OCI-LY7 (cell line): Measurements from ENCODE around the gene WDR82. TPM values are rescaled to one million over a fixed set of nuclear protein-coding genes. Genes with fewer than 3 reads are reported as not detected.

Experiments used
- BruUV-seq: library from RNA; stranded (reverse); fragments of 400-500 nt; replicated peaks from 2 replicates; lab custom pipeline; 2021; lab: Mats Ljungman, UMichigan
- CTCF ChIA-PET: fragments of 300-600 bp; sonication (Branson Sonifier 250); formaldehyde crosslinking; loops from one replicate; lab custom pipeline; 2022; ENCODE audit warnings: antibody characterized with exemption; ENCODE audit not compliant: unreplicated experiment; lab: Charles Lee
- POLR2A ChIA-PET: fragments of 300-600 bp; sonication (Branson Sonifier 250); formaldehyde crosslinking; loops from one replicate; lab custom pipeline; 2022; ENCODE audit warnings: antibody characterized with exemption; lab: Charles Lee
- DNase-seq: peaks from one replicate; pipeline ENCODE4 v3.0.0-alpha.2; 2015; ENCODE audit warnings: low spot score
- H2AFZ ChIP-seq: fragments of 200-600 bp; sonication (generic), shearing (Covaris generic); 2 replicates; pipeline ENCODE4 v1.6.1; 2014; ENCODE audit warnings: mild to moderate bottlenecking, antibody characterized with exemption, low read length, moderate library complexity
- H3K27ac ChIP-seq: fragments of 200-600 bp; sonication (generic); 2 replicates; pipeline ENCODE4 v1.5.1; 2014; ENCODE audit warnings: mixed run types, low read depth, mild to moderate bottlenecking, moderate library complexity, low read length, inconsistent platforms; ENCODE audit not compliant: poor library complexity, severe bottlenecking
- H3K36me3 ChIP-seq: fragments of 200-600 bp; sonication (generic); 2 replicates; pipeline ENCODE4 v1.6.1; 2014; ENCODE audit warnings: mild to moderate bottlenecking, antibody characterized with exemption, low read length, moderate library complexity, mixed read lengths; ENCODE audit not compliant: insufficient read depth
- H3K4me1 ChIP-seq: fragments of 200-600 bp; sonication (generic); 2 replicates; pipeline ENCODE4 v1.5.1; 2014; ENCODE audit warnings: mild to moderate bottlenecking, low read length; ENCODE audit not compliant: insufficient read depth, poor library complexity, severe bottlenecking
- H3K4me2 ChIP-seq: fragments of 200-600 bp; sonication (generic); 2 replicates; pipeline ENCODE4 v1.6.1; 2014; ENCODE audit warnings: mild to moderate bottlenecking, low read length
- H3K4me3 ChIP-seq: fragments of 200-600 bp; sonication (generic); 2 replicates; pipeline ENCODE4 v1.5.1; 2014; ENCODE audit warnings: mild to moderate bottlenecking, low read depth, low read length; ENCODE audit not compliant: poor library complexity, severe bottlenecking
- H3K79me2 ChIP-seq: fragments of 200-600 bp; sonication (generic); 2 replicates; pipeline ENCODE4 v1.6.1; 2016; ENCODE audit warnings: low read depth, mild to moderate bottlenecking, low read length, moderate library complexity, mixed read lengths; ENCODE audit not compliant: insufficient read depth
- H3K9me2 ChIP-seq: fragments of 200-600 bp; sonication (generic); 2 replicates; pipeline ENCODE4 v1.6.1; 2016; ENCODE audit warnings: mild to moderate bottlenecking, low read length, mixed read lengths; ENCODE audit not compliant: insufficient read depth
- H3K9me3 ChIP-seq: fragments of 200-600 bp; sonication (generic); 2 replicates; pipeline ENCODE4 v1.6.1; 2014; ENCODE audit warnings: mild to moderate bottlenecking, mixed run types, low read length, mixed read lengths
- H4K20me1 ChIP-seq: fragments of 200-600 bp; sonication (generic); 2 replicates; pipeline ENCODE4 v1.6.1; 2014; ENCODE audit warnings: mild to moderate bottlenecking, antibody characterized with exemption, low read length, moderate library complexity, mixed read lengths; ENCODE audit not compliant: insufficient read depth
- EZH2phosphoT487 ChIP-seq: fragments of 200-600 bp; sonication (generic); IDR thresholded peaks from 2 replicates; pipeline ENCODE4 v1.6.1; 2018; ENCODE audit warnings: low read depth, borderline replicate concordance, mild to moderate bottlenecking, mixed run types, antibody characterized with exemption, low read length, moderate library complexity, mixed read lengths
- intact Hi-C: fragments of 100-400 bp; cut with micrococcal nuclease; formaldehyde crosslinking; loops from one replicate; pipeline ENCODE4 v1.10.0; 2022; ENCODE audit not compliant: unreplicated experiment
- total RNA-seq, 2 experiments: library from RNA; depleted of rRNA in 1 of 2; stranded (reverse); fragments of >200 nt in 1 of 2; shearing (Covaris generic) in 1 of 2; gene quantifications; 2 replicates each; pipeline ENCODE4 v1.2.3, GENCODE V29; 2014 to 2022
- TF ChIP-seq, protein P1 (sequence below): fragments of 200-600 bp; sonication (generic); conservative IDR thresholded peaks from 2 replicates; pipeline ENCODE4 v1.5.1; 2014; ENCODE audit warnings: mild to moderate bottlenecking, antibody characterized with exemption, low read length, moderate library complexity, mixed read lengths

WDR82 gene
- total RNA-seq, 2 experiments from 2014 or later, result 38.5 to 67.9 TPM

DNA sequence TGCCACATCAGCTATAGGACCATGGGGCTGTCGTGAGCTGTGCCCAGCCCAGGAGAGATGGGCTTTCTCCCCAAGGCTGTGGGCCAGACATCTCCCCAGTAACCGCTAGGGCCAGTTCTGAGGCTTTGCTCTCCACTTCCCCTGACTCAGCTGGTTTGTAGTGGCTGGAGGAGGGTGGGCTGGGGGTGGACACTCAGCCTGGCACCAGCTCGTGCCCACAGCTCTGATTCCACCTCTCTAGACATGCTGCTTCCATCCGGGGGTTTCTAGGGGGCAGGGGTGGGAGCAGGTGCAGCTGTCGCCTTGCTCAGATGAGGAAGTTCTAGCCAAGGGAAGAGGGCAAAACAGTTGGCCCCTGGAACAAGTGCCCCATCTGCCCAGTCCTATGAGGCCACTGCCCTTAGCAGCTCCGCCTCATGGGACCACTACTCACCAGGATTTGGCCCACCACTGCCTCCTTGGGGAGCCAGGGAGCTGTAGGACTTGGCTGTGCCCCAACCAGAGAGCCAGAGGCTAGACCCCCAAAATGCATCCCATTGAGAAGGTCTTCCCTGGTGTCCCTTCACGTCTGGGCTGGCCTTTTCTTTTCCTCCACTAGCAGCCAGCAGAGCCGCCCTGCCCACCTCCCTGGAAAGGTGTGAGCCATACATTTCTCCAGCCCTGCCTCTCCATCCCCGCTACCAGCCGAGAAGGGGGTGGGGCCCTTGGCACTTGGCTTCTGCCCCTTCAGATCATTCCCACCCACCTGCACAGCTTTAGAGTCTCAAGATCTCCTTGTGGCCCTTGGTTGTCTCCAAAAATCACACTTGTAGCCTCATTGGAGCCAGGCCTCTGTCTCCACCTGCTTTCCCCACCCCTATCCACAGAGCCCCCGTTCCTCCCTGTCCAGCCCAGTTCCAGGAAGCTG lies 19.0 kb upstream of the WDR82 start:
- H2AFZ ChIP-seq, result no peak overlapping the region
- no peaks in the 10 kb centered on the region for H3K79me2 ChIP-seq
- ChIA-PET POLR2A (interaction anchor here (0.5 to 0.7 kb wide), 3 partner anchors 76 to 115 kb away, joined by 3 read pairs; no protein-coding TSS in a partner anchor), CTCF (interaction anchor here (0.6 to 1.0 kb wide), 3 partner anchors 42 to 53 kb away, joined by 6 to 8 read pairs (median 6); no protein-coding TSS in a partner anchor)
- H3K4me1 ChIP-seq, result no peaks in the 10 kb centered on the region
- intact Hi-C loops, result no loop called here
- H3K27ac ChIP-seq, result no peak overlapping the region
- H3K9me2 ChIP-seq, result no peaks in the 10 kb centered on the region
- no peak overlapping the region for H3K4me2 ChIP-seq
- peaks cover under 1% of the 10 kb centered on the region; the same call in 1 of the 2 replicates for H3K36me3 ChIP-seq
- H3K4me3 ChIP-seq, result no peak overlapping the region
- DNase-seq, result no peak
- no peaks in the 10 kb centered on the region for H3K9me3 ChIP-seq
- TF ChIP-seq, protein P1, sequence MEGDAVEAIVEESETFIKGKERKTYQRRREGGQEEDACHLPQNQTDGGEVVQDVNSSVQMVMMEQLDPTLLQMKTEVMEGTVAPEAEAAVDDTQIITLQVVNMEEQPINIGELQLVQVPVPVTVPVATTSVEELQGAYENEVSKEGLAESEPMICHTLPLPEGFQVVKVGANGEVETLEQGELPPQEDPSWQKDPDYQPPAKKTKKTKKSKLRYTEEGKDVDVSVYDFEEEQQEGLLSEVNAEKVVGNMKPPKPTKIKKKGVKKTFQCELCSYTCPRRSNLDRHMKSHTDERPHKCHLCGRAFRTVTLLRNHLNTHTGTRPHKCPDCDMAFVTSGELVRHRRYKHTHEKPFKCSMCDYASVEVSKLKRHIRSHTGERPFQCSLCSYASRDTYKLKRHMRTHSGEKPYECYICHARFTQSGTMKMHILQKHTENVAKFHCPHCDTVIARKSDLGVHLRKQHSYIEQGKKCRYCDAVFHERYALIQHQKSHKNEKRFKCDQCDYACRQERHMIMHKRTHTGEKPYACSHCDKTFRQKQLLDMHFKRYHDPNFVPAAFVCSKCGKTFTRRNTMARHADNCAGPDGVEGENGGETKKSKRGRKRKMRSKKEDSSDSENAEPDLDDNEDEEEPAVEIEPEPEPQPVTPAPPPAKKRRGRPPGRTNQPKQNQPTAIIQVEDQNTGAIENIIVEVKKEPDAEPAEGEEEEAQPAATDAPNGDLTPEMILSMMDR, result no peak
- no peak for TF ChIP-seq EZH2phosphoT487
- no TSS peak for BruUV-seq
- H4K20me1 ChIP-seq, result no peaks in the 10 kb centered on the region

DNA sequence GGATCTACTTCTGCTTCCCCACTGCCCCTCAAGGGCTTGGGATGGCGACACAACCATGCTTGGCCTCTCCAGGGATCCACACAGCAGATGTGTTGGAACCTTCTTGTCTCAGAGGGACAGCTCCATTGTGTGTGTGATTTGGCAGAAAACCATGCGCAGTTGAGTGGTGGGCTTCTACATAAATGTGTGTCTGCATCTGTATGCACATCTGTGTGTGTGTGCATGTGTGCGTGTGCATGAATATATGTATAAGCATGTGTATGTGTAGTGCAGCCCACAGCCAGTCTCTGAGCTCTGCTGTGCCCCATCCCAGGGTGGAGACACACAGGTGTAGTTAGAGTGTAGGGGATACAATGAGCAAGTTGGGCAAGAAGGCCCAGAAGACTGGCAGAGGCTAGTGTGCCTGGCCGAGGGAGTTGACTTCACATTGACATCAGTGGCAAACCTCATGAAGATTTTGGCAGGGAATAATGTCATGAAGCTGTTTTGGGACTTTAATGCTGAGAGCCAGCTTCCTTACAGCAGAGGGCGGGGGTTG lies 17.3 kb upstream of the WDR82 start:
- no peak overlapping the region for H3K4me2 ChIP-seq
- H3K9me3 ChIP-seq, result no peaks in the 10 kb centered on the region
- no peaks in the 10 kb centered on the region for H3K9me2 ChIP-seq
- no peaks in the 10 kb centered on the region for H4K20me1 ChIP-seq
- H3K27ac ChIP-seq, result no peak overlapping the region
- no peak overlapping the region for H2AFZ ChIP-seq
- H3K4me3 ChIP-seq, result no peak overlapping the region
- H3K36me3 ChIP-seq, result peaks cover 8% of the 10 kb centered on the region; the same call in 1 of the 2 replicates
- no peak for TF ChIP-seq EZH2phosphoT487
- TF ChIP-seq, protein P1, result no peak
- peaks cover 5% of the 10 kb centered on the region for H3K4me1 ChIP-seq
- BruUV-seq, result no TSS peak
- intact Hi-C loops, result no loop called here
- DNase-seq, result no peak
- H3K79me2 ChIP-seq, result no peaks in the 10 kb centered on the region
- CTCF ChIA-PET, result no interaction called here
- POLR2A ChIA-PET, result no interaction called here
